GM12891 (cell line): ENCODE measurements around the gene MIER1.

Experiments used
- POLR2A ChIP-seq: IDR thresholded peaks from 2 replicates; pipeline ENCODE4 v1.6.1; 2011; ENCODE audit warnings: low read depth, low read length, control low read depth
- POLR2AphosphoS5 ChIP-seq: IDR thresholded peaks from 2 replicates; pipeline ENCODE4 v1.6.1; 2011; ENCODE audit warnings: low read depth, low read length, control low read depth
- SPI1 ChIP-seq: IDR thresholded peaks from 2 replicates; pipeline ENCODE4 v1.6.1; 2011; ENCODE audit warnings: low read depth, low read length, control low read depth
- TAF1 ChIP-seq: IDR thresholded peaks from 2 replicates; pipeline ENCODE4 v1.6.1; 2011; ENCODE audit warnings: low read depth, low read length, control low read depth

GRCh38 chr1:66890621-66891020 is 34.2 kb upstream of the MIER1 start:
- TF ChIP-seq POLR2AphosphoS5 (no peak), TAF1 (no peak), POLR2A (no peak), SPI1 (no peak)
